Suprapubic skin (tissue), 4 donors: ENCODE measurements around the gene NAA15.

Experiments used
- CTCF ChIP-seq, 2 donors: fragments of 200-600 bp in 1 of 2; fragments of 450-650 bp in 1 of 2; sonication (generic) in 1 of 2; IDR thresholded peaks; one replicate each; pipeline ENCODE4 v1.5.1; 2016 to 2019; ENCODE audit warnings: antibody characterized with exemption in 2 of 2, mild to moderate bottlenecking in 1 of 2, moderate library complexity in 1 of 2
- POLR2A ChIP-seq, 2 donors: fragments of 450-650 bp; IDR thresholded peaks; one replicate each; pipeline ENCODE4 v1.6.1; 2017; ENCODE audit warnings: antibody characterized with exemption in 2 of 2, mild to moderate bottlenecking in 2 of 2, moderate library complexity in 2 of 2
- POLR2AphosphoS5 ChIP-seq, 3 donors: sonication (generic); formaldehyde crosslinking; IDR thresholded peaks; one replicate each; pipeline ENCODE4 v1.6.1; 2017; ENCODE audit warnings: antibody characterized with exemption in 3 of 3

GRCh38 chr4:139256349-139256748 is 45.0 kb upstream of the NAA15 start:
- TF ChIP-seq CTCF (IDR thresholded peaks at IDR 0.05) (no peak), POLR2A (IDR thresholded peaks at IDR 0.05) (no peak), POLR2AphosphoS5 (IDR thresholded peaks at IDR 0.05) (no peak)
